Stimulated activated CD8-positive, alpha-beta memory T cell treated with anti-CD3 and anti-CD28 coated beads, Interleukin-12 subunit alpha, Interleukin-12 subunit beta, amount 100 ng/mL, for 24 hours (primary cell): ENCODE measurements around the gene ELOVL1.
"Not testable (repeated sequence)": the region's sequence is repeated elsewhere in the genome, so short reads cannot be mapped to it uniquely, and the experiment has no call there.

Experiments
- DNase-seq: peaks from one replicate; pipeline ENCODE4 v3.0.0-alpha.2; 2020; ENCODE audit errors: extremely low read depth

Gene ELOVL1

DNA sequence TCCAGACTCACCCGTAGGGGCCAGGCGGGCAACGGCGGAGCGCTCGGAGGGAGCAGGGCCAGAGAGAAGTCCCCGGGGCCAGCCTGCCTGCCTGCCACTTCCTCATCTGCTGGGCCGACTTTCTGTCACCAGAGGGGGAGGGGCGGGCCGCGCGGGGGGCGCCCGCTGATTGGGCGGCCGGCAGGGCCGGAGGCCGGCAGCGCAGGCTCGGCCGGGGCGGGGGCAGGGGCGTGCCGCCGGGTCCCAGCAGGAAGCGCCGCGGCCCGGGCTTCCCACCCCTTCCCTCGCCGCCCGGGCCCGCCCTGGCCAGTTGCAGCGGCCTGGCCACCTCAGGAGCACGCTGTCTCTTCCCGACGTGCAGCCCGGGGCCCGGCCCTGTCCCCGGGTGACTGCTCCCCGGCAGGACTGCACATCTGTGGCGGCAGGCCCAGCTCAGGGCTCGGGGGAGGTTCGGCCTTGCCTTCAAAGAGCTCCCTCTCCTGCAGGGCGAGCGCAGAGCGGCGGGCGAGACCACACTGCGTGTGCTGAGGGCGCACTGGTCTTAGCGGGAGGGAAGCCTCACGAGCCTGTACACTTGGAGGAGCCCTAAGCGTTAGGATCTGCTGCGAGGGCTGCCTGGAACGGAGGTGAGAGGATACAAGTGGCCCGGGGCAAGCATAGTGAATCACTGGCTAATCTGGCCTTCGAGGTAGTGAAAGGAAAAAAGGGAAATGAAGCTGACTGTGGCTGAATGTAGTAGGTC, at the start of gene ELOVL1:
Gene ELOVL1 (minus strand): TSS at position 108 of the 742 bp plus-strand sequence. CDS start 2,402 bp downstream, outside the sequence.
- peak; percentile 80 for DNase-seq

GRCh38 chr1:43415901-43416300, 48.1 kb upstream of the ELOVL1 start:
- no peak for DNase-seq

DNA sequence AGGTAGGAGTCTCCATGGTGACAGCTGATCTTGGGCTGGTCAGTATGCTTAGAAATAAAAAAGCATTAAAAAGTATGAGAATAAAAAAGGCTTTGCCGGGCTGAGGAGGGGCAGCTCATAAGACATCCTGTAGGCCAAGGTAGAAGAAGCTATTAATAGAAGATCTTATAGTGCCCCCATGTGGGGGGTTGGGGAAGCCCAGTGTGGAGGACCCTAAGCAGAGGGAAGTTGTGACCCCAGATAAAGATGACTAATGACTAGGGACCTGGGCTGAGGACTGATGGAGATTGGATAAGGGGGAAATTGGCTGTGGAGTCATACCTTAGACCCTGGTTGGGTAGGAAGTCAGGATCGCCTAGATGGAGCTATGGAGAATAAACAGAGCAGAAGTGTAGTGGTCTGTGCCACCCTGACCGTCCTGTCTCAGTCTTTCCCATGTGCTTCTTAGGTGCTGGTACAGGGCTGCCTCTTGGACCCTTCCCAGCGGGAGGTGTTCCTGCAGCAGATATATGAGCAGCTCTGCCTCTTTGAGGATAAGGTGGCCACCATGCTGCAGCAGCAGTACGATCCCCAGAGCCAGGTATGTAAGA, 46.9 kb upstream of the ELOVL1 start:
- peak; percentile 9 for DNase-seq

DNA sequence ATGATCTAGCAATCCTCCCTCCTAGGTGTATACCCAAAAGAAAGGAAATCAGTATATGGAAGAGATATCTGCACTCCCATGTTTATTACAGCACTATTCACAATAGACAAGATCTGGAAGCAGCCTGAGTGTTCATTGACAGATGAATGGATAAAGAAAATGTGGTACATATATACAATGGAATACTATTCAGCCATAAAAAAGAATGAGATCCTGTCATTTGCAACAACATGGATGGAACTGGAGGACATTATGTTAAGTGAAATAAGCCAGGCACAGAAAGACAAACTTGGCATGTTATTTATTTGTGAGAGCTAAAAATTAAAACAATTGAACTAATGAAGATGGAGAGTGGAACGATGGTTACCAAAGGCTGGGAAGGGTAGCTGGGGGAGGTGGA, 45.6 kb upstream of the ELOVL1 start:
- not testable (repeated sequence) for DNase-seq

GRCh38 chr1:43410571-43410970, 42.8 kb upstream of the ELOVL1 start:
- DNase-seq: no peak

- DNase-seq: no peak
Measured at GRCh38 chr1:43405876-43406234, 38.0 kb upstream of the ELOVL1 start.

DNA sequence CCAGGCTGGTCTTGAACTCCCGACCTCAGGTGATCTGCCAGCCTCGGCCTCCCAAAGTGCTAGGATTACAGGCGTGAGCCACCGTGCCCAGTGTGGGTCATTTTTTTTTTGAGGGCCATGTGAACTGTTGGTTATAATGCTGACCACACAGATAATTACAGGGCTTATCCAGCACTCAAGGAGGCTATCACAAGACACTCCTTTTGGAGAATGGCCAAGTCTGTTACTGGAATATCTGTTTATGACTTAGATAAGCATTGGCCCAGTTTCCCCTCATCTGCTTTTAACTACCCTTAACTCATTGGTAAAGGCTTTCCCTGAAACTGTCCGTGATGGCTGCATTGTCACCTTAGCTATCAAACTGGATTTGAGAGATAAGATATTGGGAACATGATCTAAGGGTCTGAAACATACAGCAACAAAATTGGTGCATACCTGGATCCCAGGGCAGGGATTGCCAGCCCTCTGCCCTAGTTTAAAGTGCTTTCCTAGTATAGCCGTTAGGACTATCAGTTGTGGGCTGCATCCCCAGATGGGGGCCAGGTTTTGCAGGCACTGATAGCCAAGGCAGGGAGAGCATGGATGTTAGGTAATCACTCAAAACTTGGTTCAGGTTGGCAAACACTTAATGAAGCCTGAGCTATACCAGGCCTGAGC, 37.5 kb upstream of the ELOVL1 start:
- DNase-seq: no peak

- no peak for DNase-seq
Measured at GRCh38 chr1:43404353-43404752, 36.5 kb upstream of the ELOVL1 start.

GRCh38 chr1:43402089-43402865, 34.5 kb upstream of the ELOVL1 start:
- DNase-seq: no peak

- DNase-seq: not testable (repeated sequence)
Measured at GRCh38 chr1:43400441-43400840, 32.6 kb upstream of the ELOVL1 start.

- DNase-seq: no peak
Measured at GRCh38 chr1:43398227-43398626, 30.4 kb upstream of the ELOVL1 start.

GRCh38 chr1:43396059-43396458, 28.2 kb upstream of the ELOVL1 start:
- no peak for DNase-seq

DNA sequence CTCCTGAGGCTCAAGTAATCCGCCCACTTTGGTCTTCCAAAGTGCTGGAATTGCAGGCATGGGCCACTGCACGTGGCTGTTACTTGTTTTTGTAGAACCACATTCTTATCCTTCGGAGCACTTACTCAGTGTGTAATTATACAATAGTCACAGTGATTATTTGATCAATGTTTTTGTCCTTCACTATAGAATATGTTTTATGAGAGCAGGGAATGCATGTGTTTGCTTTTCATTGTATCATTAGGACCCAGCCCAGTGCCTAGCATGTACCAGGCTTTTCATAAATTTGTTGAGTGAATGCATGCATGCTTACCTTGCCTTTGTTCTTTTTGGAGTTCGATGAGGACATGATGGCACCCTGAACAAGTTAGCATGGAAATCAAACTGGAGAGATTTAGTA, 27.7 kb upstream of the ELOVL1 start:
- DNase-seq: no peak

- DNase-seq: no peak
Measured at GRCh38 chr1:43392702-43393101, 24.9 kb upstream of the ELOVL1 start.

DNA sequence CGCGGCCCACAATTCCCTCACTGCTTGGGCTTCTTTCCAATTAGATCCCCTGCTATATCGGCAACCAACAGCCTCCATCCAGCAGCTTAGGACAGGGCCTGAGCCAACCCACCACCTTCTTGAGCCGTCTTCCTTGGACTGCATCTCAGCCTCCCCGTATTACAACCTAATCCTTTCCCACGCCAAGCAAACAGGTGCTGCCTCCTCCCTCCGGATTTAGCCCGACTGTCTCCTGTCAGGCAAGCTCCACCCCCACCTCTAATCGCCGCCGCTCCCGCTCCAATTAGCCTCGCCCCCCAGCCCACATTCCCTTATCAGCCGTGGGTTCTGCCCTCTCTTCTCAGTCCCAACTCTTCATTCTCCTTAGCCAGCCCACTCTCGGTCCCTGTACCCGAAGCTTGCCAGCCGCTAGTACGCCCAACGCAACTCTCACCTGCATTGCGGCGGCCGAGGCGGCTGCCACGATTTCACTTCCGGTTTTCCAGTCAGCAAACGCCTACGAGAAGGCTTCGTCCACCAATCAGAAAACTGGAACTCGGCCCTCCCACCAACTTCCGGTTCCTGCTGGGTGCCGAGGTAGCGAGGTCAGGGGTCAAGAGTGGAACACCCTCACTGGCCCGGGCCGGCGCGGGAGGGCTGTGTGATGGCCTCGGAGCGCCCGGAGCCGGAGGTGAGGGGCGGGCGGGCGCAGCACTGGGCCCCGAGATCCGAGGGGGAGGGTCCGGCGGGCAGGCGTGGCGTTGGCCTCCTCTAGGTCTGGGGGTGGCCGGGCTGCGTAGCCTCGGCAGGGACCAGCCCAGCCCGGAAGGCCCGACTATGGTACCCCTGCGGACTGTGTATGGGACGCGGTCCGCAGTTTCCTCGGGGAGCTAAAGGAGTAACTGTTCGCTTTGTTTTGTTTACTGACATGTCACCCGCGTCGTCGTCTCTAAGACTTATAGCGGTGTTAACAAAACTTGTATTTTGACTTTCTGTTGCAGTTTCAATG, 21.8 kb upstream of the ELOVL1 start, which contains the start of the genes MED8 and SZT2:
Gene MED8 (minus strand): TSS at position 475 of the 988 bp plus-strand sequence. CDS start 36 bp downstream, at position 439.
Gene SZT2 (plus strand): TSS at position 574 of the 988 bp plus-strand sequence. CDS start 70 bp downstream, at position 644.
- peak; percentile 86 for DNase-seq

DNA sequence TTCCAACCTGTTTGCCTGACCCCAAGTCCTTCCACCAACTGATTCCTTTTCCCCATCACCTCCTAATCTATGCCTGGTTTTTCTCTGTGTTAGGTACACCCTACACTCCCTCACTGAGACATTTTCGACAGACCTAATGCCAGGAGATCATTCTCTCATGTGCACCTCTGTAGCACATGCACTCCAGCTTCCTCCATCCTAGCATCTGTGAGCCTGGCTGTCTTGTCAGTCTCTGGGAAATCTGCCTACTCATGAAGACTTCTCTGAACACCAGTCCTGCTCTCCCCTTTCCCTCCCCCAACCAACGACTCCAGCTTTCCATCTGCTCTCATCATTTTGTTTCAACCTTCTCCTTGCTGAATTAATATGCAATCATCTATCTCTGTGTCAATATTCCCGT, 20.8 kb upstream of the ELOVL1 start:
- DNase-seq: no peak

- no peak for DNase-seq
Measured at GRCh38 chr1:43387976-43388599, 20.3 kb upstream of the ELOVL1 start.

GRCh38 chr1:43386676-43387075, 18.9 kb upstream of the ELOVL1 start:
- no peak for DNase-seq

DNA sequence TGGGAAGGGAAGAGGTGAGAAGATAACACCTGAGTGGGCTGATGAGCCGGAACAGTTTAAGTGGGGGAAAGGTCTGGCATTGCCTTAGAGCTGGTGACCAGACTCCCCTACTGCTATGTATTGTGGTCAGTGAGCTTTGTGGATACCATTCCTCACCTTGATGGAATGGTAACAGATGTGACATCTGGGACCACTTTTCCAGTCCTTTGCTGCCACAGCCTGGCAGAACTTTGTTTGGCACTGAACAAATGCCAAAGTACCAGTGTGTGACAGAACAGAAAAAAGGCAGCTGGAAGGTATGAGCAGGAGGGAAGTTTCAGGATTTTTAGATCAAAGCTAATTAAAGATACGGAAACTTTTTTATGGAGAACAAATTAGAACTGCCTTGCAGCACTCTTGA, 15.6 kb upstream of the ELOVL1 start:
- no peak for DNase-seq

- DNase-seq: no peak
Measured at GRCh38 chr1:43382027-43382779, 14.4 kb upstream of the ELOVL1 start.
